Measurements from ENCODE around the gene RAPGEF5. TPM values are rescaled to one million over a fixed set of nuclear protein-coding genes. Genes with fewer than 3 reads are reported as not detected.

Gene RAPGEF5
- total and polyA plus RNA-seq, 4 donors = 7.1 to 54.8 (median 13.0) TPM

DNA sequence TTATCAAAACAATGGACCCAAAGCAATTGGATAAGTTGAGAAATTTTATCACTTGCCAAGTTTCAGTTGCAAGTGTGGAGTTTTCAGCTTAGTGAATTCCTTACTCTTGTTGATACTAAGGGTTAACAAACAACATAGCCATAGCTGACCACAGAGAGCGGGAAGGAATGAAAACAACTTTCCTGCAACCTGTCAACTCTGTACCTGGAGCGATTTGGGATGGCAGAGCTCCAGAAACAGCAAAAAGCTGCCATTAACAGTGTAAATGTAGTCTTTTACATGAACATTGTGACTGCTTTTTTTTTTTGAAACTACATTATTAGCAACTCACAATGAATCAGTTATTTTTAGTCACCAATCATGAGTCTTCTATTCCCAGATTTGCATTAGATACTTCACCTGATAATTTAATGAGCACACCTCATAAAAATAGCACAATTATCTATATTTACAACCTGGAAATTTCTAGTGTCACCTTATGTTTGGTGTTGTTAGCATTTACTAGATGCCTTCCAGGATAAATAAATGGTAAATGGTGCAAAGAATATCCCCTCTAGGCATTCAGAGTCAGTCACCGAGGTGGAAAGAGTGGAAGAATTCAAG, 47.6 kb upstream of the RAPGEF5 start:
- no peaks in the 10 kb centered on the region for H3K4me1 ChIP-seq (ENCODE audit: control insufficient read depth in 4 of 4, insufficient read depth in 4 of 4, low read length in 3 of 4)
- H3K4me3 ChIP-seq (ENCODE audit: low read depth in 1 of 3, low read length in 3 of 3) = no peak overlapping the region
- 80% methylated on average over 3 of the region's 3 CpGs for WGBS
- TF ChIP-seq SP1 (IDR thresholded peaks at IDR 0.05) (no peak), FOXA2 (IDR thresholded peaks at IDR 0.05) (no peak), RXRA (IDR thresholded peaks at IDR 0.05) (no peak), RAD21 (IDR thresholded peaks at IDR 0.05) (no peak), FOXA1 (IDR thresholded peaks at IDR 0.05) (no peak), EGR1 (IDR thresholded peaks at IDR 0.05; ENCODE audit: low read depth in 2 of 2) (no peak), TAF1 (conservative IDR thresholded peaks at IDR 0.05) (no peak), GABPA (IDR thresholded peaks at IDR 0.05 in 1 of 2, conservative IDR thresholded peaks at IDR 0.05 in 1 of 2) (no peak), HNF4A (conservative IDR thresholded peaks at IDR 0.05) (no peak)
- TF ChIP-seq, protein P1, sequence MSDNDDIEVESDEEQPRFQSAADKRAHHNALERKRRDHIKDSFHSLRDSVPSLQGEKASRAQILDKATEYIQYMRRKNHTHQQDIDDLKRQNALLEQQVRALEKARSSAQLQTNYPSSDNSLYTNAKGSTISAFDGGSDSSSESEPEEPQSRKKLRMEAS (IDR thresholded peaks at IDR 0.05) = no peak
- TF ChIP-seq, protein P2, sequence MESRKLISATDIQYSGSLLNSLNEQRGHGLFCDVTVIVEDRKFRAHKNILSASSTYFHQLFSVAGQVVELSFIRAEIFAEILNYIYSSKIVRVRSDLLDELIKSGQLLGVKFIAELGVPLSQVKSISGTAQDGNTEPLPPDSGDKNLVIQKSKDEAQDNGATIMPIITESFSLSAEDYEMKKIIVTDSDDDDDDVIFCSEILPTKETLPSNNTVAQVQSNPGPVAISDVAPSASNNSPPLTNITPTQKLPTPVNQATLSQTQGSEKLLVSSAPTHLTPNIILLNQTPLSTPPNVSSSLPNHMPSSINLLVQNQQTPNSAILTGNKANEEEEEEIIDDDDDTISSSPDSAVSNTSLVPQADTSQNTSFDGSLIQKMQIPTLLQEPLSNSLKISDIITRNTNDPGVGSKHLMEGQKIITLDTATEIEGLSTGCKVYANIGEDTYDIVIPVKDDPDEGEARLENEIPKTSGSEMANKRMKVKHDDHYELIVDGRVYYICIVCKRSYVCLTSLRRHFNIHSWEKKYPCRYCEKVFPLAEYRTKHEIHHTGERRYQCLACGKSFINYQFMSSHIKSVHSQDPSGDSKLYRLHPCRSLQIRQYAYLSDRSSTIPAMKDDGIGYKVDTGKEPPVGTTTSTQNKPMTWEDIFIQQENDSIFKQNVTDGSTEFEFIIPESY (IDR thresholded peaks at IDR 0.05) = no peak
- H3K27ac ChIP-seq (ENCODE audit: low read depth in 1 of 2, low read length in 2 of 2) = no peak overlapping the region
- H3K27me3 ChIP-seq (ENCODE audit: control insufficient read depth in 4 of 4, insufficient read depth in 4 of 4, low read length in 3 of 4) = no peaks in the 10 kb centered on the region
- DNase-seq (ENCODE audit: low spot score) = no peak
- H3K9ac ChIP-seq (ENCODE audit: low read depth in 1 of 2, low read length in 2 of 2) = no peak overlapping the region
- no peaks in the 10 kb centered on the region for H3K36me3 ChIP-seq (ENCODE audit: control insufficient read depth in 4 of 4, insufficient read depth in 3 of 4, low read depth in 1 of 4, low read length in 3 of 4)
- H3K9me3 ChIP-seq (ENCODE audit: control insufficient read depth in 4 of 4, low read length in 3 of 4) = no peaks in the 10 kb centered on the region

DNA sequence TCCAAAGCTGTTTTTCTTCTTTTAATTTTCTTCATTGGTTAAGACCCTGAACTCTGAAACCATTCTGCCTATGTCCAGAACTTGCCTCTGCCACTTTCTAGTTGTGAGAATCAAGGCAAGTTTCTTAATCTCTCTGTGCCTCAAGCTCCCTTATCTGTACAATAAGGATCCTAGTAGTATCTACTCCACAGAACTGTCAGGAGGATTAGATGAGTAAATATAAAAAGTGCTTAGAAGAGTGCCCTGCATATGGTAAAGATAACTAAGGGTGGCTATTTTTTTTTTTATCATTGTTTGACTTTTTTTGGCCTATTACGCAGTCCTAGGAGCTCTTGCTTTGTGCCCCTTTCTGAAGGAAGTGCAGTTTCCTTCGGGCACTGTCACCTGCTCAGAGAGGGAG, 46.4 kb upstream of the RAPGEF5 start:
- no peak overlapping the region for H3K4me3 ChIP-seq (ENCODE audit: low read depth in 1 of 3, low read length in 3 of 3)
- H3K9me3 ChIP-seq (ENCODE audit: control insufficient read depth in 4 of 4, low read length in 3 of 4) = no peaks in the 10 kb centered on the region
- no peaks in the 10 kb centered on the region for H3K27me3 ChIP-seq (ENCODE audit: control insufficient read depth in 4 of 4, insufficient read depth in 4 of 4, low read length in 3 of 4)
- no peak for TF ChIP-seq SP1 (IDR thresholded peaks at IDR 0.05)
- TF ChIP-seq, protein P1 (IDR thresholded peaks at IDR 0.05) = no peak
- no peak for TF ChIP-seq TAF1 (conservative IDR thresholded peaks at IDR 0.05)
- no peak for DNase-seq (ENCODE audit: low spot score)
- H3K27ac ChIP-seq (ENCODE audit: low read depth in 1 of 2, low read length in 2 of 2) = no peak overlapping the region
- 96% methylated on average over 2 of the region's 2 CpGs for WGBS
- H3K9ac ChIP-seq (ENCODE audit: low read depth in 1 of 2, low read length in 2 of 2) = no peak overlapping the region
- H3K36me3 ChIP-seq (ENCODE audit: control insufficient read depth in 4 of 4, insufficient read depth in 3 of 4, low read depth in 1 of 4, low read length in 3 of 4) = no peaks in the 10 kb centered on the region
- no peaks in the 10 kb centered on the region for H3K4me1 ChIP-seq (ENCODE audit: control insufficient read depth in 4 of 4, insufficient read depth in 4 of 4, low read length in 3 of 4)

DNA sequence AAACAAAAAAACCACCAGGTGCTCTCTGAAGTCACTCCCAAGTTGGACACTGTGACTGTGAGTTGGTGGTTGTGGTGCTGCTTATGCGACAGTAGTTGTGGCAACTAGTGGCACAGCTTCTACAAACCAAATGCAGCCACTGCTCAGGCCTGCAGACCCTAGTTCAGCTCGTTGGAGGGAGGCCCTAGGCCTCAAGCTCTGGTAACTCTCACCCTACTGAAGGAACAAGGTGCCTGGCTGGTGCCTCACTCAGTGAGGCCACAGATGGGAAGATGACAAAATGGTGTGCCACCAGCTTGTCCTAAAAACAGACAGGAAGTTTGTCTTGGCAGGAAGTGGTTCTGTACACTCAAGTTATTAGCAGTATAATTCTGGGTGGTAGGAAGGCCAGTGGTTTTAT, 45.3 kb upstream of the RAPGEF5 start:
- DNase-seq (ENCODE audit: low spot score) = no peak
- no peak overlapping the region for H3K27ac ChIP-seq (ENCODE audit: low read depth in 1 of 2, low read length in 2 of 2)
- WGBS = 69% methylated on average over 2 of the region's 2 CpGs
- TF ChIP-seq NR2F2 (IDR thresholded peaks at IDR 0.05) (no peak), HNF4G (IDR thresholded peaks at IDR 0.05) (no peak), TAF1 (conservative IDR thresholded peaks at IDR 0.05) (no peak), YY1 (IDR thresholded peaks at IDR 0.05) (no peak), JUND (IDR thresholded peaks at IDR 0.05) (no peak), SP1 (IDR thresholded peaks at IDR 0.05) (no peak), RXRA (IDR thresholded peaks at IDR 0.05) (no peak), FOXA2 (IDR thresholded peaks at IDR 0.05) (no peak), RAD21 (IDR thresholded peaks at IDR 0.05) (no peak), EGR1 (IDR thresholded peaks at IDR 0.05; ENCODE audit: low read depth in 2 of 2) (no peak)
- TF ChIP-seq, protein P2 (IDR thresholded peaks at IDR 0.05) = no peak
- TF ChIP-seq, protein P1 (IDR thresholded peaks at IDR 0.05) = no peak
- TF ChIP-seq, protein P3, sequence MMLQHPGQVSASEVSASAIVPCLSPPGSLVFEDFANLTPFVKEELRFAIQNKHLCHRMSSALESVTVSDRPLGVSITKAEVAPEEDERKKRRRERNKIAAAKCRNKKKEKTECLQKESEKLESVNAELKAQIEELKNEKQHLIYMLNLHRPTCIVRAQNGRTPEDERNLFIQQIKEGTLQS (IDR thresholded peaks at IDR 0.05) = no peak
- TF ChIP-seq, protein P4, sequence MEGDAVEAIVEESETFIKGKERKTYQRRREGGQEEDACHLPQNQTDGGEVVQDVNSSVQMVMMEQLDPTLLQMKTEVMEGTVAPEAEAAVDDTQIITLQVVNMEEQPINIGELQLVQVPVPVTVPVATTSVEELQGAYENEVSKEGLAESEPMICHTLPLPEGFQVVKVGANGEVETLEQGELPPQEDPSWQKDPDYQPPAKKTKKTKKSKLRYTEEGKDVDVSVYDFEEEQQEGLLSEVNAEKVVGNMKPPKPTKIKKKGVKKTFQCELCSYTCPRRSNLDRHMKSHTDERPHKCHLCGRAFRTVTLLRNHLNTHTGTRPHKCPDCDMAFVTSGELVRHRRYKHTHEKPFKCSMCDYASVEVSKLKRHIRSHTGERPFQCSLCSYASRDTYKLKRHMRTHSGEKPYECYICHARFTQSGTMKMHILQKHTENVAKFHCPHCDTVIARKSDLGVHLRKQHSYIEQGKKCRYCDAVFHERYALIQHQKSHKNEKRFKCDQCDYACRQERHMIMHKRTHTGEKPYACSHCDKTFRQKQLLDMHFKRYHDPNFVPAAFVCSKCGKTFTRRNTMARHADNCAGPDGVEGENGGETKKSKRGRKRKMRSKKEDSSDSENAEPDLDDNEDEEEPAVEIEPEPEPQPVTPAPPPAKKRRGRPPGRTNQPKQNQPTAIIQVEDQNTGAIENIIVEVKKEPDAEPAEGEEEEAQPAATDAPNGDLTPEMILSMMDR (IDR thresholded peaks at IDR 0.05; ENCODE audit: low read depth, low read length, missing input control) = no peak

More for the DNA sequence above, 45.3 kb upstream of the RAPGEF5 start:
- no peak overlapping the region for H3K9ac ChIP-seq (ENCODE audit: low read depth in 1 of 2, low read length in 2 of 2)
- H3K4me1 ChIP-seq (ENCODE audit: control insufficient read depth in 4 of 4, insufficient read depth in 4 of 4, low read length in 3 of 4) = no peaks in the 10 kb centered on the region
- H3K9me3 ChIP-seq (ENCODE audit: control insufficient read depth in 4 of 4, low read length in 3 of 4) = no peaks in the 10 kb centered on the region
- no peaks in the 10 kb centered on the region for H3K36me3 ChIP-seq (ENCODE audit: control insufficient read depth in 4 of 4, insufficient read depth in 3 of 4, low read depth in 1 of 4, low read length in 3 of 4)
- H3K27me3 ChIP-seq (ENCODE audit: control insufficient read depth in 4 of 4, insufficient read depth in 4 of 4, low read length in 3 of 4) = no peaks in the 10 kb centered on the region
- H3K4me3 ChIP-seq (ENCODE audit: low read depth in 1 of 3, low read length in 3 of 3) = no peak overlapping the region
